Adrenal gland (tissue), 12 donors: ENCODE data around the gene GUCY2C. TPM values are rescaled to one million over a fixed set of nuclear protein-coding genes. Genes with fewer than 3 reads are reported as not detected.

Experiments used
- DNase-seq, 7 donors: peaks; one replicate each; pipeline ENCODE4 v3.0.0-alpha.2; 2019 to 2020
- H3K27ac ChIP-seq, 5 donors: fragments of 200-600 bp; sonication (generic) in 4 of 5; 1 replicate in 3 of 5; 2 replicates in 2 of 5; pipeline versions ENCODE4 v1.5.1 to v1.8.0; 2016 to 2020; ENCODE audit warnings: mild to moderate bottlenecking in 1 of 5
- H3K27me3 ChIP-seq: fragments of 200-600 bp; 2 replicates; pipeline ENCODE4 v1.8.0; 2021
- H3K36me3 ChIP-seq, 2 donors: fragments of 200-600 bp; replicated peaks in 1 of 2; 1 replicate in 1 of 2; 2 replicates in 1 of 2; pipeline versions ENCODE4 v1.5.1 to v1.8.0; 2018 to 2022
- H3K4me1 ChIP-seq, 2 donors: fragments of 200-600 bp; replicated peaks in 1 of 2; 1 replicate in 1 of 2; 2 replicates in 1 of 2; pipeline versions ENCODE4 v1.5.1 to v1.8.0; 2018 to 2021
- H3K4me3 ChIP-seq, 4 donors: fragments of 200-600 bp; sonication (generic) in 3 of 4; one replicate each; pipeline ENCODE4 v1.5.1; 2016 to 2018
- H3K9me3 ChIP-seq, 3 donors: fragments of 200-600 bp; sonication (generic) in 1 of 3; replicated peaks in 1 of 3; 1 replicate in 2 of 3; 2 replicates in 1 of 3; pipeline versions ENCODE4 v1.5.1 to v1.8.0; 2016 to 2021
- CTCF ChIP-seq, 6 experiments: fragments of 450-650 bp in 4 of 6; fragments of 200-600 bp in 2 of 6; sonication (generic) in 1 of 6; IDR thresholded peaks; 1 replicate in 5 of 6; 2 replicates in 1 of 6; pipeline versions ENCODE4 v1.5.1 to v1.8.0; 2016 to 2021; ENCODE audit warnings: antibody characterized with exemption in 6 of 6, mild to moderate bottlenecking in 2 of 6, moderate library complexity in 1 of 6
- POLR2A ChIP-seq, 2 donors: fragments of 450-650 bp; IDR thresholded peaks; one replicate each; pipeline ENCODE4 v1.6.1; 2017; ENCODE audit warnings: antibody characterized with exemption in 2 of 2, mild to moderate bottlenecking in 2 of 2, moderate library complexity in 1 of 2
- WGBS, 4 donors: extraction: QIAGEN DNeasy Blood & Tissue Kit in 2 of 4; methylation state at CpG; one replicate each; pipeline versions ENCODE4 v1.1.5 to v1.1.7; 2013 to 2017; 5-methylcytosine and 5-hydroxymethylcytosine counted together
- intact Hi-C, 2 donors: fragments of 100-400 bp; cut with DNase I; formaldehyde crosslinking; loops; one replicate each; pipeline versions ENCODE4 v1.14.1 to v1.15.0; 2022 to 2023
- polyA plus RNA-seq, 3 donors: library from polyadenylated mRNA; stranded (reverse); fragments of 200-250 nt in 2 of 3; fragments of 350-450 nt in 1 of 3; fragmentation: Illumina TruSeq in 1 of 3; extraction: RNeasy Lipid Tissue Mini Kit (QIAGEN cat#74804) in 1 of 3; gene quantifications; one replicate each; pipeline ENCODE4 v1.2.3, GENCODE V29; 2013 to 2014
- total RNA-seq, 9 donors: library from RNA; depleted of rRNA in 4 of 9; stranded (reverse); fragments of >200 nt in 4 of 9; fragments of 120-200 nt in 1 of 9; fragmentation: NEBNext Ultra II Directional in 1 of 9; extraction: Animal tissue kit (Norgen Biotek cat#: 25700) in 1 of 9; gene quantifications; one replicate each; pipeline versions ENCODE4 v1.1.0 to v1.2.4, GENCODE V29; 2013 to 2023
- donor health status: healthy with polysubstance abuse.
- donor health status: Bipolar disorder and iron deficiency.
- donor health status: DM: yes; HTN: yes; CAD: no.
- donor health status: DM: no; HTN: no; CAD: no.
- donor health status: DM: no; HTN: no; CAD: no.
- donor health status: DM: yes; HTN: yes; CAD: no.

The GUCY2C gene
- total and polyA plus RNA-seq, 12 donors, result not detected

GRCh38 chr12:14614704-14615121 is 81.7 kb downstream of the GUCY2C start:
- H3K9me3 ChIP-seq, result peaks cover 0 to 13% (median 0%) of the 10 kb centered on the region in 3 donors
- no peaks in the 10 kb centered on the region for H3K4me1 ChIP-seq
- DNase-seq, result no peak
- WGBS, 4 donors, result 50 to 69% (median 68%) methylated on average over 3 of the region's 3 CpGs
- intact Hi-C loops, result no loop called here
- H3K4me3 ChIP-seq, result no peak overlapping the region
- no peaks in the 10 kb centered on the region for H3K36me3 ChIP-seq
- TF ChIP-seq POLR2A (IDR thresholded peaks at IDR 0.05), result no peak
- TF ChIP-seq CTCF (IDR thresholded peaks at IDR 0.05), result no peak
- H3K27me3 ChIP-seq, result no peaks in the 10 kb centered on the region
- no peak overlapping the region for H3K27ac ChIP-seq

- Histone ChIP-seq H3K36me3 (no peaks in the 10 kb centered on the region), H3K27me3 (no peaks in the 10 kb centered on the region), H3K27ac (no peak overlapping the region), H3K9me3 (peaks cover 0 to 18% (median 0%) of the 10 kb centered on the region in 3 donors), H3K4me3 (no peak overlapping the region), H3K4me1 (no peaks in the 10 kb centered on the region)
- 57 to 88% (median 81%) methylated on average over 1 of the region's 1 CpG for WGBS, 4 donors
- TF ChIP-seq CTCF (IDR thresholded peaks at IDR 0.05), result no peak
- no peak for TF ChIP-seq POLR2A (IDR thresholded peaks at IDR 0.05)
- intact Hi-C loops, result no loop called here
- DNase-seq, result no peak
Measured at GRCh38 chr12:14613718-14614117, 82.7 kb downstream of the GUCY2C start.

GRCh38 chr12:14612898-14613445 is 83.4 kb downstream of the GUCY2C start:
- 66 to 74% (median 72%) methylated on average over 3 of the region's 3 CpGs for WGBS, 4 donors
- H3K27ac ChIP-seq, result no peak overlapping the region

GRCh38 chr12:14612250-14612649 is 84.1 kb downstream of the GUCY2C start:
- Histone ChIP-seq H3K9me3 (peaks cover 0 to 19% (median 0%) of the 10 kb centered on the region in 3 donors), H3K4me3 (no peak overlapping the region), H3K27ac (no peak overlapping the region), H3K36me3 (no peaks in the 10 kb centered on the region), H3K27me3 (no peaks in the 10 kb centered on the region), H3K4me1 (no peaks in the 10 kb centered on the region)
- no peak for DNase-seq
- intact Hi-C loops, result no loop called here
- 86 to 90% (median 89%) methylated on average over 3 of the region's 3 CpGs for WGBS, 4 donors
- TF ChIP-seq POLR2A (IDR thresholded peaks at IDR 0.05), result no peak
- TF ChIP-seq CTCF (IDR thresholded peaks at IDR 0.05), result no peak

More at GRCh38 chr12:14612898-14613445, 83.4 kb downstream of the GUCY2C start:
- H3K27me3 ChIP-seq, result no peaks in the 10 kb centered on the region
- intact Hi-C loops, result no loop called here
- no peaks in the 10 kb centered on the region for H3K36me3 ChIP-seq
- no peak for TF ChIP-seq POLR2A (IDR thresholded peaks at IDR 0.05)
- no peak for TF ChIP-seq CTCF (IDR thresholded peaks at IDR 0.05)
- no peak for DNase-seq
- no peak overlapping the region for H3K4me3 ChIP-seq
- no peaks in the 10 kb centered on the region for H3K4me1 ChIP-seq
- H3K9me3 ChIP-seq, result peaks cover 0 to 19% (median 0%) of the 10 kb centered on the region in 3 donors
